Measurements from ENCODE around the gene RASD1.
A peak's percentile ranks its signal among the peaks of the same experiment; 100 is the strongest.
"Not testable (repeated sequence)": the region's sequence is repeated elsewhere in the genome, so short reads cannot be mapped to it uniquely, and the experiment has no call there.

Gene RASD1

DNA sequence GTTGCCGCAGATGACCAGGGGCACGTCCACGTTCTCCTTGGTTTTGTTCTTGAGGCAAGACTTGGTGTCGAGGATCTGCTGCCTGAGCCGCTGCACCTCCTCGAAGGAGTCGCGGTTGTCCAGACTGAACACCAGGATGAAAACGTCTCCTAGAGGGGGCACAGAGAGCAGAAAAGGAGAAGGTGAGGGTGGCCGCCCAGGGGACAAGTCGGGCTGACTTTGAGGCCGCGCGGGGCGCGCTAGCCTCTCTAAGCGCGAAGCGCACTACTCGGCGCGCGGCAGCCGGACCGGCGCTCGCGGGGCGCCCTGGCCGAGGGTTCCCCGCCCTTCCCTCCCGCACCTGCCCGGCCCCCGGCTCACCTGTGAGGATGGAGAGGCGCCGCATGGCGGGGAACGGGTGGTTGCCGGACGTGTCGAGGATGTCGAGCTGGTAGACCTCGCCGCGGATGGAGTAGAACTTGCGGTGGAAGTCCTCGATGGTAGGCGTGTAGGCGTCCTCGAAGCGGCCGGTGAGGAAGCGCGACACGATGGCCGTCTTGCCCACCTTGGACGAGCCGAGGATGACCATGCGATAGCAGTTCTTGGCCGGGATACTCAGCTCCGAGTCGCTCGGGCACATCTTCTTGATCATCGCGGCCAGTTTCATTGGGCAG, 533 bp downstream of the RASD1 start:
- DNase-seq, result peak in 1 of 2 donors; percentile 16

DNA sequence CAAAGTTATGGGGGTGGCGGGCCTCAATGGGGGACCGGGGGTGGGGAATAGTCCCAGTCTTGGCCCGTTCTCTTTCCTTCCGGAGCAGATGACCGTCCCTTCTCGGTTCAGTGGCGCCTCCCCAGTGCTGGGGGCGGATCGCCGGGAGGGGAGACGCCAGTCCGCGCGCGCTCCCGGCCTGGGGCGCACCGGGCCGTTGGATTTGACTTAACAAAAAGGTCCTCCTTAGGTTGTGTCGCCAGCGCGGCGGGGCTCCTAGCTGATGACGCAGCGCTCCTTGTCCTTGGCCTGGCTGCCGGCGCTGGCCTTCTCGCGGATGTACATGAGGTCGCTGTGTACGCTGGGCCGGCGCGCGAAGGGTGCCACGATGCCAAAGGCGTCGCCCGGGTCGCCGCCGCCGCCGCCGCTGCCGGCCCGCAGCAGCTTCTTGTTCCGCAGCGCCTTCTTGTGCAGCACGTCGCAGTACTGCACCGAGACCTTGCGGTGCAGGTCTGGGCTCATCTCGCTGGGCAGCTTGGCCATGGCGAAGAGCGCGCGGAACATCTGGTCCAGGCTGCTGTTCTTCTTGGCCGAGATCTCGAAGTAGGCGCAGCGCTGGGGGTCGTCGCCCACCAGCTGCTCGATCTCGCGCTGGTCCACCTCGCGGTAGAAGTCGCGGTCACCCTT, 1.2 kb downstream of the RASD1 start:
- peak in 1 of 2 donors; percentile 20 for DNase-seq

DNA sequence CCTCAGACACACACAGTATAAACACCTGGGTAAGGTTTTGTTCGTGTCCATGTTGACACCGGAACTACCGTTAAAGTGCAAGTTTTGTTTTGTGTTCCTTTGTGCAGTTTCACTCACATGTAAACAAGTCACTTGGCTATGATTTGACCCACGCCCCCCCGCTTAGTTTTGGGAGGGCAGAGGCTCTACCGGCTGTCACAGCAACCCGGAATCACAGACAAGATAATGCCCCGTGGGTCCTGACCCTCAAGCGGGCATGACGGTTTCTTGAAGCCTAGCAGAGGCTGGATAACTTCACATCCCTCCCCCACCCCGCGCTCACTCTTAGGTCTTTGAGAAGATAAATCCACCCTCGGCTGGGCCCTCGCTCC, 1.7 kb downstream of the RASD1 start:
- no peak for DNase-seq

DNA sequence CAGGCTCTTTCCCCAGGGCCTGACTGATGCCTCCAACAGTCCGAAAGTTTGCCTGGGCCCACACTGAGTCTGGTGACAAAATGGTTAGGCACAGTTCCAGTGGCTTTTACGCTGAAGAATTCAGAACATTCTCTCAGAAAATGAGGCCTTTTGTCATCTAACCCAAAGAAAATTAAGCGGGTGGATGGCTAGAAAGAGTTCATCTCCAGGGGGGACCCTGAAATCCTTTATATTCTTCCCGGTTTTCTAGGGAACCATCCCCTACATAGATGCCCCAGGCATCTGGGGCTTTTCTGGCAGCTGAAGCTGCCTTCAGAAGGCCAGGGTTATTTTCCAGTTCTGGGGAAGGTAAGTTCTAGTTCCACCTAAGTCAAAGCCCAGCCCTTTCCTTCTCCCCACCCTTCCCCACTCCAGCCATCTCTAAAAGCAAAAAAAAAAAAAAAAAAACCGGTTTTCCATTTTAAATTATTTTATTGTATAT, 2.2 kb downstream of the RASD1 start:
- DNase-seq, result no peak

DNA sequence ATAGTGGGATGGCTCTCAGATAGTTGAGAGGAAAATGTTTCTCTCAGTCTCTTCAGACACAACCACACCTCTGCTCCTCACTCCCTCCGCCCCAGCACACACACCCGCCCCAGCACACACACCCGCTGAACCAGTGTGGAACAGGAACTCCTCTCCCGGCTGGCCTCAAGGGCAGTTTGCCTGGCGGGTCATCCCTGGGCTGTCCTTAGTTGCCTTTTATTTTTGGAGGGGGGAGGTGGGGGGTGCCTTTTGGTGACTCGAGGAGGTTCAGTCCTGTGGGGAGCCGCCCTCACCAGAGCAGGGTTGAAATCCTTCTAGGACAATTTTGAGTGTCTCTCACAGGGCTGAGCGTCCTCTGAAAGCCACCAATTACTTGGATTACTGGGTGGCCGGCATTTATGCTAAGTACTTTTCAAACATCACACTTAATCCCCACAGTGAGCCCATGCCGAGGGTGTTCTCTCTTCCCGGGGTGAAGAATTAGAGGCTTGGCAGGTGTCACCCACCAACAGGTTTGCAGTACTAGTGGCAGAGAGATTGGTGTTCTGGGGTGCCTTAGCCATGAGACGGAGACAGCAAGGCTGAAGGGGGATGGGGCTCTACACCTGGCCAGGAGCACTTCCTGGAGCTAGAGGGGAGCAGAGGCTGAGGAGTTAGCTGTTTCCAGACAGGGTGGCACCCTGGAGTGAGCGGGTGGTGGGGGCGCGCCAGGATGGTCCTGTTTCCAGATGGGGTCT, 2.8 kb downstream of the RASD1 start:
- no peak for DNase-seq

DNA sequence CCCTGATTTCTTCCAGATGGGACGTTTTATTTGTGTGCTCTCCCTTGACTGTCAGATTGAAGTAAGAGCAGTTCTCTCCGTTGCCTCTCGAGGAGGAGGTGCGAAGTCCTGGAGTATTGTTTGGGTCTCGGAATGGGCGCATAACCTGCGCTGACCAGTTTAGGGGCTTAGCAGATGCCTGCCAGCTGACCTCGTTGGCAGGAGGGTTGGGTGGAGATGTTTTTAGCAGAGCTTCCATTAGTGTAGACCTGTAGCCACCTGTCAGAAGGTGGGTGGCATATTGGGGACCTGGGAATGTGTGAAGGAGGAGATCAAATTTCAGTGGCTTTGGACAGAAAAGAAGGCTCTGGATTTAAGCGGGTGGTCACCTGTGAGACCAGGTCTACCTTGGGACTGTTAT, 3.6 kb downstream of the RASD1 start:
- no peak for DNase-seq

DNA sequence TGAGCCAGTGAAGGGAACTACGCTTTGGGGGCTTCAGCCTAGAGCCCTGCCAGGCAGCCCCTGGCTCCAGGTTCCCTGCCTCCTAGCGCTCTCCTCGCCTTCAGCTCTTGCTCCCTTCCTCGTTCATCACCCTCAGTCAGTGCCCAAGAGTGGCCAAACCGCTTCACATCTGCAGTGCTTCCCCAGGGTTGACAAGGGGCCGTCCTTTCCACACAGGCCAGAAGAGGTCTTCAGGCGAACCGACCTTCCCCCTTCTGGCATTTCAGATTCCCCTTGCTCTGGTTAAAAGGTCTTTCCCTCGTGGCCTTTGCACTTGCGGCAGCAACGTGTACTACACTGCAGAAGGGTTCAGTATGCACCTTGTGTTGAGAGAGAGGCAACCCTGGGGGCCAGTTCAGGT, 4.1 kb downstream of the RASD1 start:
- no peak for DNase-seq

DNA sequence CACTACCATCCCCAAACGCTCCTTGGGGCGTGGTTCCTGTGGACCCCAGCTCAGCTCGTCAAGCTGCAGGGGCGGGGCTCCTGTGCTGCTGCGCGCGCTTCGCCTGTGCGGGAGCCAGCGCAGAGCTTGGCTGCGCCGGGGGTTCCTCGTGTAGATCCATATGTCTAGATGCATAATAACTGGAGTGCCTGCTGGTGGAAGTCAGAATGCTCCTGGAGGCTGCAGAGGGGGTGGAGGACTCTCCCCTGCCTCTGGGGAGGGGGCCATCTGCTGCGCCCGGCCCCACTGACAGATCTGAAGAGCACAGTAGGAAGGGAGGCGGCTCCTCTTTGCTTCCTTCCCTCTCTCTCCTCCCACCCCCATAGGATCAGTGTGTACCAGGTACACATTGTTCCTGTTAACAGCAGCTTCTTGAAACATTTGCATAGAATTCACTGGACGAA, 4.6 kb downstream of the RASD1 start:
- no peak for DNase-seq

DNA sequence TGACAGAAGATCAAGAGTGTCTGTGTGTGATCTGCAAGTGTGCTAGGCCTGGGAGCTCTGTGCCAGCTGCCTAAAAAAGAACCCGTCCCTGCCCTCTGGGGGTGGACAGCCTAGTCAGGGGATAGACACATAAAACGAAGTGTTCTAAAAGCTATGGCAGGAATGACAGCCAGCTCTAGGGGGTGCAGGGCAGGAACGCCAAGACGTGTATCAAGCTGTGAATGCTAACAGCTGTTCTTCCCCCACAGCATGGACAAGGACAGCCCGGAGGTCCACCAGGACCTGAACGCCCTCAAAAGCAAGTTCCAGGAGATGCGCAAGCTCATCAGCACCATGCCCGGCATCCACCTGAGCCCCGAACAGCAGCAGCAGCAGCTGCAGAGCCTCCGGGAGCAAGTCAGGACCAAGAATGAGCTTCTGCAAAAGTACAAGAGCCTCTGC, 5.1 kb downstream of the RASD1 start:
- no peak for DNase-seq

DNA sequence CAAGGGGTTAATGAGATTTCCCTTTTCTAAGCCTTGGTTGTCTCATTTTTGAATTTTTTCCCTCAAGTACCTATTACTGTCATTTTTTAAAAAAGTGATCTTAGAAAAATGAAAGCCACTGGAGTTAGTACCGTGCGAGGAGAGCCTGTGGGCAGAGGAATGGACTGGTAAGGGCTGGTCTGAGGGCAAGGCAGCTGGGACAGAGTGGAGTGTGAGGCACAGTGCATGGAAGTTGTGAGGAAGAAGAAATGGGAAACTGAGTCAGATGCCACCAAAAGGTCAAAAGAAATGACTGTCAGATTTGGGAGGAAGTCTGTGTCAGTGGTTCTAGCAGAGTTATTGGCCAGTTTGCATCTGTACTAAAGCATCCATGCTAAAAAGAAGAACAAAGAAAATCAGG, 8.2 kb downstream of the RASD1 start:
- no peak for DNase-seq

DNA sequence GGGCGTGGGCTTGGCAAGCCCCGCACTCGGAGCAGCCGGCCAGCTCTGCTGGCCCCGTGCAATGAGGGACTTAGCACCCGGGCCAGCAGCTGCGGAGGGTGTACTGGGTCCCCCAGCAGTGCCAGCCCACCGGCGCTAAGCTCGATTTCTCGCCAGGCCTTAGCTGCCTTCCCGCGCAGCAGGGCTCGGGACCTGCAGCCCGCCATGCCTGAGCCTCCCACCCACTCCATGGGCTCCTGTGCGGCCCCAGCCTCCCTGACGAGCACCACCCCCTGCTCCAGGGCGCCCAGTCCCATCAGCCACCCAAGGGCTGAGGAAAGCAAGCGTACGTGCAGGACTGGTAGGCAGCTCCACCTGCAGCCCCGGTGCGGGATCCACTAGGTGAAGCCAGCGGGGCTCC, 9.8 kb downstream of the RASD1 start:
- DNase-seq, result not testable (repeated sequence)

DNA sequence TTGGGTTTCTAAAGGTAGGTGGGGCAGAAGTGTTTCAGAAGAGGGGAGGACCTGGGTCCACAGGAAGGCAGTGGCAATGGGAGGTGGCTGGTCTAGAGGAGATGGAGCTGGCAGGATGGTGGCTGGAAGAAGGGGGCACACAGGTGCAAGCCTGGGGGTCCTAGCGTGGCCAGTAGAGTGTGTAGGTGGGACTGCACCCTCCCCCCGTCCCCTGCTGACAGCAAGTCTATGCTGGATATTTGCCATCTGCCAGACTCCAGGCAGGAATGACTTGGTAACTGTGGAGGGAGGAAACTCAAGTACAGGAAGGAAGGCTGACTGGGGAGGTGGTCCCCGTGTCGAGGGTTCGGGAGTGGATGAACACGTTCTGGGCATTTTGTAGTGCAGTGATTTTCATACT, 10.8 kb downstream of the RASD1 start:
- no peak for DNase-seq

DNA sequence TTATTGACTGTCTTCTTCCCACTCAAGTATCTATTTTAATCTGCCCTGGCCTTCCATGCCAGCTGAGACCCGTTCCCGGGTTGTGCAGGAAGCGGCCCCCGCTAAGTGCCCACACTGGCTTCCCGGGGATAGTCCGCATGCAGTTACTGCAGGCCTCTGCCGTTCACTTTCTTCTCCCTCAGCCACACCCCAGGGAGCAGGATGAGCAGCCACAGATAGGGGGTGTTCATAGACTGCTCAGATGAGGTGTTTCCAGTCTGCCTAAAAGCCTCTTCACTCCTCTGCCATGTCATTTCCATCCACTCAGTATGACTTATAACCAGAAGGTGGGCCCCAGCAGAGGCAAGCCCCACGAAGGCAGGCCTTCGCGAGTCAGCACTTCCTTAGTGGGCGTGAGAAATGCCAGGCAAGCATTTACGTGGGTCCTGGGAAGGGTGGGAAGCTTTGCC, 11.7 kb downstream of the RASD1 start:
- no peak for DNase-seq

DNA sequence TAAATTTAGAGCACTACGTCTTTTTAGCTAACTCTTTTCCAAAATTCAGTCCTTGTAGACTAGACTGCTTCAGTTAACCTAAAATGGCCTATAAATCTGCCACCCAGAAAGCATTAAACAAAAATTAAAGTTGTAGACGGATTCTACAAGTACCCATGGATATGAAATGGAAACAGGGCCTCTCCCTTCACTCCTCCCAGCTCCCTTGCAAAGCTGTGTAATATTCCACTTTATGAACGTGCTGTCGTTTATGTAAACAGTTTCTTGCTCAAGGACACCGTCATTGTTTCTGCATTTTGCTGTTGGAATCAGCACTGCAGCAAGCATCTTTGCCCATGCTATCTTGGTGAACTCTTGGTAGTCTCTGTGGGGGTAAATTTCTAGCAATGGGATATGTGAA, 14.3 kb downstream of the RASD1 start:
- no peak for DNase-seq

DNA sequence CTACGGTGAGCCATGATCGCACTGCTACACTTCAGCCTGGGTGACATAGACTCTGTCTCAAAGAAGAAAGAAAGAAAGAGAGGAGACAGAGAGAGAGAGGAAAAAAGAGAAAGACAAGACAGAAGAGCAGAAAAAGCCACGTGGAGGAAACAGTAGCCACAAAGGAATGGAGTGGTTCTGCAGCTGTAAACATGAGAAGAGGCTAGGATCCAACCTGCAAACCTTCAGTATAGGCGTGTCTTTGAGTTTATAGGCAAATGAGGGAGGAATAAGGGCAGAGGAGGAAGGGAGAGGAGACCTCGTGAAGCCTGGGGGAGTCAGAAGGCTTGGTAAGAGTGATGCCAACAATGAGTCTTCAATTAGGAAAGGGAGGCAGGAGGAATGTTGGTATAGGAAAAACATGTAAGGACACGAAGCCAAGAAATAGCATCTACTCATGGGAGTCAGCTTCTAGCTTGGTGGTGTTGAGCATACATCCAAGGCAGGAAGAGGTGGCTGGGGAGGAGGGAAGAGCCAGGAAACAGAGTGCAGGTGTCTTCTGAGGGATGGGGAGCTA, 15.5 kb downstream of the RASD1 start:
- DNase-seq, result no peak

DNA sequence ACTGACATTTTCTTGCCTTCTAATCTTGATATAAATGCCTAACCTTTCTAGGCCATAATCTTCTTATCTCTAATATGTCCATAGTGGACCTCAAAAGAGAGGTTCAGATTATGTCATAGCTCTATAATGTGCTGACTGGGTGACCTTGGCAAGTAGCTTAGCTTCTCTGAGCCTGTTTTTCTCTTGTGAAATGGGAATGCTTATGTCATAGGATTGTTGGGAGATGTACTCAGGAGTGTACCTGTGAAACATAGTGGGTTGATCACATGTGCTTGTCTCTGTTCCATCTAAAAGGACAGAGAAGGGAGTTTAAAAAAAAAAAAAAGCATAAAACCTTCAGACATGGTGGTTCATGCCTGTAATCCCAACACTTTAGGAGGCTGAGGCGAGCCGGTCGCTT, 17.0 kb downstream of the RASD1 start:
- DNase-seq, result no peak

DNA sequence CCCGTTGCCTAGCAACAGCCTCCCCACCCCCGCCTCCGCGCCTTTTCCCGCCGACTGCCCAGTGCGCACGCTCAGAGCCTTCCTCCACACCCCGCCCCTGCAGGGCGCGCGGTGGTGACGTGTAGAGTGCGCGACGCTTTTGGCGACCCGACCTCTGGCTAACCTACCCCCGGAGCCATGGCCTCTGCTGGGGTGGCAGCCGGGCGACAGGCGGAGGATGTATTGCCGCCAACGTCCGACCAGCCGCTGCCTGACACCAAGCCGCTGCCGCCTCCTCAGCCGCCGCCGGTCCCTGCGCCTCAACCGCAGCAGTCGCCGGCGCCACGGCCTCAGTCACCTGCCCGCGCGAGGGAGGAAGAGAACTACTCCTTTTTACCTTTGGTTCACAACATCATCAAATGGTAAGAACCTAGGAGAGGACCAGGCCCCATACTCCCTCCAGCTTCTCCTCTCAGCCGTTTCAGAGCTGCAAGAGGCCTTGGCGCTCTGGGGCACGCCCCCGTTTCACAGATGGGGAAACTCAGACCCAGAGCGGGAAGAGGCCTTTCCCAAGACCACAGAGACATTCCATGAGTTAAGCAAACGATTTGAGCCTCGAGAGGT, 19.2 kb downstream of the RASD1 start, which contains the start of gene MED9:
MED9 (plus strand) TSS at position 136 of the 603 bp plus-strand sequence; CDS start at position 178, 42 bp downstream.
- peak; percentile 93 to 94 for DNase-seq

DNA sequence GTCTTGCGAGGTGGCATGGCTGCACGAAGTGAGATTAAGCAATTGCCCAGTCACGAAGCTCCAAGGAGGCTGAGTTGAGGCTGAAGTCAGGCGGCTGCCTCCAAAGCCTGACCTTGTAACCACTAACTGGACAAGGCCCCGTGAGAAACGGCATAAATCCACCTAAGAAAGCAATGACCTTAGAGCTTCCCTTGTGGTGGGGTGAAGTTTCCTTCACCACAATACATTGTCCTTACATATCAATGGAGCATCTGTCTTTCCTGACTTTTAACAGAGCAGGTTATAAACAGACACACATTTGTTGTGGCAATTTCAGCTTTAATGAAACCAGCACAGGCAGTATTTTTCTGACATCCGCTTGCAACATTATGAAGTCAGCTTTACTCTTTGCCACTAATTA, 21.9 kb downstream of the RASD1 start:
- no peak for DNase-seq

DNA sequence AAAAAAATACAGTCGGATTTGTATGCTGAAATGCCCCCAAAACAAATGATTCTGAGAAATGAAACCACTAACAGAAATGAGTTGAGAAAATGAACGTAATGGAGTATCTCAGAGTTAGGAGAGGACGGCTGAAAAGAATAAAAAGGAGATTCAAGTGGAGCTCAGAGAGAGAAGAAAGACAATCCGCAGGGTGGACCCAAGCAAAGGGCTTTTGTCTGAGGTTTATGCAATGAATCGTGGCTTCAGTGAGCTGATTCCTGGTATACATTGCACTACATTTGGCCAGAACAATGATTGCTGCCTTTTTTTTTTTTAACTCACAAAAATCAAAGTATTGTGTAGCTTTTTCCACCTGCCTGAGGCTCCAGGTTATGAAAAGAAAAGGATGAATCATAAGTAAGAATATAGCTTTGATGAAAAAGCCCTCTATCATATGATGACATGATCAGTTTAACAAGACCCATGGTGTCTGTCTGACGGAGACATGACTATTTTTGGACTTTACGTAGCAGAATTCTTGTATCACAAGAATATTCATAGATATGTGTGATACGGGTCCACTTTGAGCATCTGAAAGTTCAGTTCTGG, 23.8 kb downstream of the RASD1 start:
- DNase-seq, result no peak

DNA sequence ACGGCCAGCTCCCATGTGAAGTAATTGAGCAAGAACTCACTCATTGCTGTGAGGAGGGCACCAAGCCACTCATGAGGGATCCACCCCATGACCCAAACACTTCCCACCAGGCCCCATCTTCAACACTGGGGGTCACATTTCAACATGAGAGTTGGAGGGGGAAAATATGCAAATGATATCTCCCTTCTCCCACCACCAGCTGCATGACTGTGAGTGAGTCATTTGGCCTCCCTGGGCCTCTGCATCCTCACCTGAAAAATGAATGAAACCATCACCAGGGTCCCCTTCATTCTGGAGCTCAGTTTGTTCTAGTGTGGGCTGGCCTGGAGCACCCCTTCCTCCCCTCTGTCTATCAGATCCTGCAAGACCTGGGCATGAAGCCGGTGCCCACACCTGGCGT, 26.2 kb downstream of the RASD1 start:
- DNase-seq, result no peak

DNA sequence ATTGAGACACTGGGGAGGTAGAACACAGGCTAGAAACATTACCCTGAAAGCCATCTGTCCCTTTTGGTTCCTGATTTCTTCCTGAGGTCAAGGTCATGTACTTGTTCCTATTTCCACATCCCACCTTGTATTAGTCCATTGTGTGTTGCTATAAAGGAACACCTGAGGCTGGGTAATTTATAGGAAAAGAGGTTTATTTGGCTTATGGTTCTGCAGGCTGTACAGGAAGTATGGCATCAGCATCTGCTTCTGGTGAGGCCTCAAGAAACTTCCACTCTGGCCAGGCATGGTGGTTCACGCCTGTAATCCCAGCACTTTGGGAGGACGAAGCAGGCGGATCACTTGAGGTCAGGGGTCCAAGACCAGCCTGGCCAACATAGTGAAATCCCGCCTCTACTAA, 26.8 kb downstream of the RASD1 start:
- no peak for DNase-seq

DNA sequence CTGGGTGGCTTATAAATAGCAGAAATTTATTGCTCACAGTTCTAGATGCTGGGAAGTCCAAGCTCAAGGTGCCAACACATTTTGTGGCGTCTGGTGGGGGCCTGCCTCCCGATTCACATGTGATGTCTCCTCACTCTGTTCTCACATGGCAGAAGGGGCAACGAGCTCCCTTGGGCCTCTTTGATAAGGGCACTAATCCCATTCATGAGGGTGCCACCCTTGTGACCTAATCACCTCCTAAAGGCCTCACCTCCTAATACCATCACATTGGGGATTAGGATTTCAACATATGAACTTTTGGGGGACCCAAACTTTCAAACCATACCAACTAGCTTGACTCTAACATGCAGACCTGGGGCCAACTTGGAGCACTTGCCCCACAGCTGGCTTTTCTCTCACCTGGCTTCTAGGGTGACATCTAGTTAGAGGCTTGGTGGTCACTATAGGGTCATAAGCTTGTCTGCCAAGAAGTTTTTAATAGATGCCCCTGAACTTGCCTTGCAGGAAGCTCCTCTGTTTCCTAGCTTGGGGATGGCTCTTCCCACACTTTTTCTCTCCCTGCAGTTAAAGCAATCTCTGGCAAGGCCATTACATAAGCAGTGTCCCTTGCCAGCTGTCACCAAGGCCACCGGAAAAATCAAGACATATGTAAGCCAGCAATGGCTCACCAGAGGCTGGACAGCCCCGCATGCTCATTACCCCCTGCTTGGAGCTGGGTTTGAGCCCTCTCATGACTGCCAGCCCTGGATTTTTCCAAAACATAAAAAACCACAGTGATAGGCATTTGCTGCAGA, 27.8 kb downstream of the RASD1 start:
- no peak for DNase-seq

Measured in CD4-positive, alpha-beta T cell treated with Interleukin-1 beta for 1 hour (primary cell).